HG03457 (cell line): Measurements from ENCODE around the gene ZNF106.
A peak's percentile ranks its signal among the peaks of the same experiment; 100 is the strongest.

ENCODE experiments used
- ATAC-seq: cut with Tn5 transposase; IDR thresholded peaks from one replicate; pipeline ENCODE4 v1.9.1; 2021; ENCODE audit warnings: moderate number of reproducible peaks; ENCODE audit not compliant: unreplicated experiment

The ZNF106 gene

GRCh38 chr15:42482701-42483100, 8.2 kb downstream of the ZNF106 start:
- no peak for ATAC-seq

GRCh38 chr15:42474827-42475226, 16.1 kb downstream of the ZNF106 start:
- no peak for ATAC-seq

- ATAC-seq, result no peak
Observed at GRCh38 chr15:42471002-42471401, 19.9 kb downstream of the ZNF106 start.

GRCh38 chr15:42465520-42466259, 25.3 kb downstream of the ZNF106 start:
- no peak for ATAC-seq

- no peak for ATAC-seq
Observed at GRCh38 chr15:42461261-42461660, 29.7 kb downstream of the ZNF106 start.

- ATAC-seq, result peak; percentile 52
Observed at GRCh38 chr15:42457445-42458442, 33.2 kb downstream of the ZNF106 start.

GRCh38 chr15:42456971-42457370, 34.0 kb downstream of the ZNF106 start:
- ATAC-seq, result no peak

GRCh38 chr15:42456531-42456930, 34.4 kb downstream of the ZNF106 start:
- no peak for ATAC-seq

- ATAC-seq, result no peak
Observed at GRCh38 chr15:42453826-42454225, 37.1 kb downstream of the ZNF106 start.

GRCh38 chr15:42450425-42450790, 40.5 kb downstream of the ZNF106 start:
- no peak for ATAC-seq

- ATAC-seq, result no peak
Observed at GRCh38 chr15:42449770-42450424, 41.0 kb downstream of the ZNF106 start.

GRCh38 chr15:42448281-42448680, 42.7 kb downstream of the ZNF106 start:
- no peak for ATAC-seq

- no peak for ATAC-seq
Observed at GRCh38 chr15:42447599-42447998, 43.3 kb downstream of the ZNF106 start.

GRCh38 chr15:42445551-42445950, 45.4 kb downstream of the ZNF106 start:
- ATAC-seq, result no peak

- no peak for ATAC-seq
Observed at GRCh38 chr15:42444415-42445063, 46.4 kb downstream of the ZNF106 start.

GRCh38 chr15:42427429-42428223, 63.3 kb downstream of the ZNF106 start:
- ATAC-seq, result no peak

- no peak for ATAC-seq
Observed at GRCh38 chr15:42421376-42421775, 69.6 kb downstream of the ZNF106 start.

- ATAC-seq, result no peak
Observed at GRCh38 chr15:42419369-42419768, 71.6 kb downstream of the ZNF106 start.

- no peak for ATAC-seq
Observed at GRCh38 chr15:42413920-42414319, 77.0 kb downstream of the ZNF106 start.

GRCh38 chr15:42411884-42412283, 79.1 kb downstream of the ZNF106 start:
- ATAC-seq, result no peak
